Measurements from ENCODE around the gene TNRC6C.
A peak's percentile ranks its signal among the peaks of the same experiment; 100 is the strongest.

TNRC6C gene

GRCh38 chr17:77935121-77935571 lies 23.4 kb upstream of the TNRC6C start:
- TF ChIP-seq CTCF (conservative IDR thresholded peaks at IDR 0.05), result no peak
- H3K27ac ChIP-seq, result peak overlapping the region; percentile 77

- H3K27ac ChIP-seq, result peak overlapping the region; percentile 77
Observed at GRCh38 chr17:77935744-77936143, 22.8 kb upstream of the TNRC6C start.

- peak overlapping the region; percentile 77; the same call in 1 of the 2 replicates for H3K27ac ChIP-seq
- TF ChIP-seq CTCF (conservative IDR thresholded peaks at IDR 0.05), result no peak
Observed at GRCh38 chr17:77936881-77937280, 21.6 kb upstream of the TNRC6C start.

- H3K27ac ChIP-seq, result no peak overlapping the region
- TF ChIP-seq CTCF (conservative IDR thresholded peaks at IDR 0.05), result no peak
Observed at GRCh38 chr17:77941004-77941403, 17.5 kb upstream of the TNRC6C start.

- no peak for TF ChIP-seq CTCF (conservative IDR thresholded peaks at IDR 0.05)
- H3K27ac ChIP-seq, result no peak overlapping the region
Observed at GRCh38 chr17:77942112-77942988, 16.2 kb upstream of the TNRC6C start.

- no peak for TF ChIP-seq CTCF (conservative IDR thresholded peaks at IDR 0.05)
Observed at GRCh38 chr17:77943971-77944370, 14.5 kb upstream of the TNRC6C start.

GRCh38 chr17:77944390-77945222 lies 13.9 kb upstream of the TNRC6C start:
- no peak for TF ChIP-seq CTCF (conservative IDR thresholded peaks at IDR 0.05)
- no peak overlapping the region for H3K27ac ChIP-seq

More at GRCh38 chr17:77943971-77944370, 14.5 kb upstream of the TNRC6C start:
- no peak overlapping the region for H3K27ac ChIP-seq
